WTC11 (cell line): Measurements from ENCODE around the gene CD9. TPM values are rescaled to one million over a fixed set of nuclear protein-coding genes. Genes with fewer than 3 reads are reported as not detected.

Source experiments
- ATAC-seq: fragments of 200-7000 bp; cut with Tn5 transposase; 2 replicates; pipeline ENCODE4 v1.10.0; 2021; ENCODE audit warnings: mild to moderate bottlenecking, moderate library complexity
- CTCF ChIA-PET: fragments of 300-600 bp; sonication (Branson Sonifier 250); formaldehyde crosslinking; loops from one replicate; lab custom pipeline; 2021; ENCODE audit warnings: antibody characterized with exemption; lab: Charles Lee
- POLR2A ChIA-PET: fragments of 350-600 bp; sonication (Branson Sonifier 250); formaldehyde crosslinking; loops from one replicate; lab custom pipeline; 2021; ENCODE audit warnings: antibody characterized with exemption; lab: Charles Lee
- DNase-seq: peaks from one replicate; pipeline ENCODE4 v3.0.0; 2021; ENCODE audit warnings: low spot score
- H3K27ac Mint-ChIP-seq: 2 replicates; pipeline ENCODE4 v1.8.0; 2021; ENCODE audit warnings: mixed read lengths
- H3K27me3 Mint-ChIP-seq: 2 replicates; pipeline ENCODE4 v1.8.0; 2021; ENCODE audit warnings: low read depth, mild to moderate bottlenecking, moderate library complexity, mixed read lengths
- H3K36me3 Mint-ChIP-seq: 2 replicates; pipeline ENCODE4 v1.8.0; 2021; ENCODE audit warnings: mixed read lengths
- H3K4me1 Mint-ChIP-seq: 2 replicates; pipeline ENCODE4 v1.8.0; 2022; ENCODE audit warnings: mixed read lengths
- H3K4me3 Mint-ChIP-seq: 2 replicates; pipeline ENCODE4 v1.8.0; 2021; ENCODE audit warnings: mild to moderate bottlenecking, moderate library complexity, mixed read lengths
- H3K9me3 Mint-ChIP-seq: 2 replicates; pipeline ENCODE4 v1.8.0; 2021; ENCODE audit warnings: mixed read lengths
- CBFB ChIP-seq: sonication (generic); formaldehyde crosslinking; IDR thresholded peaks from 2 replicates; pipeline ENCODE4 v1.8.1; 2022; ENCODE audit warnings: mild to moderate bottlenecking, low read depth, missing genetic modification reagents
- ESRRA ChIP-seq: sonication (generic); formaldehyde crosslinking; IDR thresholded peaks from 2 replicates; pipeline ENCODE4 v1.8.1; 2022; ENCODE audit warnings: mild to moderate bottlenecking, missing genetic modification reagents, borderline replicate concordance
- GABPB1 ChIP-seq: sonication (generic); formaldehyde crosslinking; IDR thresholded peaks from 2 replicates; pipeline ENCODE4 v1.8.1; 2023; ENCODE audit warnings: mild to moderate bottlenecking, missing genetic modification reagents
- KAT7 ChIP-seq: sonication (generic); formaldehyde crosslinking; IDR thresholded peaks from 2 replicates; pipeline ENCODE4 v1.8.1; 2023; ENCODE audit warnings: missing genetic modification reagents, mild to moderate bottlenecking, borderline replicate concordance
- NR2C2 ChIP-seq: sonication (generic); formaldehyde crosslinking; IDR thresholded peaks from 2 replicates; pipeline ENCODE4 v1.8.0; 2022; ENCODE audit warnings: mild to moderate bottlenecking, missing genetic modification reagents
- OVOL2 ChIP-seq: fragments of 250-450 bp; sonication (Bioruptor Pico); IDR thresholded peaks from 2 replicates; pipeline ENCODE4 v1.9.0; 2021; ENCODE audit warnings: mild to moderate bottlenecking, borderline replicate concordance
- SOX15 ChIP-seq: fragments of 250-450 bp; sonication (Bioruptor Pico); IDR thresholded peaks from 2 replicates; pipeline ENCODE4 v1.9.0; 2021; ENCODE audit warnings: mild to moderate bottlenecking
- ZBTB21 ChIP-seq: sonication (generic); formaldehyde crosslinking; IDR thresholded peaks from 2 replicates; pipeline ENCODE4 v1.8.1; 2023; ENCODE audit warnings: mild to moderate bottlenecking, missing genetic modification reagents, borderline replicate concordance
- ZNF138 ChIP-seq: sonication (generic); formaldehyde crosslinking; conservative IDR thresholded peaks from 2 replicates; pipeline ENCODE4 v1.8.1; 2022; ENCODE audit warnings: mild to moderate bottlenecking, moderate library complexity, missing genetic modification reagents
- ZNF263 ChIP-seq: sonication (generic); formaldehyde crosslinking; IDR thresholded peaks from 2 replicates; pipeline ENCODE4 v1.8.1; 2022; ENCODE audit warnings: low read depth, mild to moderate bottlenecking, moderate library complexity, missing genetic modification reagents
- ZNF396 ChIP-seq: fragments of 250-450 bp; sonication (Bioruptor Pico); IDR thresholded peaks from 2 replicates; pipeline ENCODE4 v1.8.0; 2021; ENCODE audit warnings: mild to moderate bottlenecking, moderate library complexity, borderline replicate concordance
- total RNA-seq: library from RNA; stranded (reverse); gene quantifications from 3 replicates; pipeline ENCODE4 v1.2.3, GENCODE V29; 2021
- TF ChIP-seq, protein P1 (sequence below): fragments of 250-450 bp; sonication (Bioruptor Pico); IDR thresholded peaks from 2 replicates; pipeline ENCODE4 v1.9.0; 2021; ENCODE audit warnings: mild to moderate bottlenecking, borderline replicate concordance
- TF ChIP-seq, protein P2 (sequence below): sonication (generic); formaldehyde crosslinking; IDR thresholded peaks from 2 replicates; pipeline ENCODE4 v1.8.1; 2023; ENCODE audit warnings: mild to moderate bottlenecking, moderate library complexity, missing genetic modification reagents
- TF ChIP-seq, protein P3 (sequence below): sonication (generic); formaldehyde crosslinking; IDR thresholded peaks from 2 replicates; pipeline ENCODE4 v1.8.0; 2022; ENCODE audit warnings: mild to moderate bottlenecking, missing genetic modification reagents
- TF ChIP-seq, protein P4 (sequence below): sonication (generic); formaldehyde crosslinking; IDR thresholded peaks from 2 replicates; pipeline ENCODE4 v1.8.0; 2023; ENCODE audit warnings: missing genetic modification reagents, mild to moderate bottlenecking, borderline replicate concordance
- TF ChIP-seq, protein P5 (sequence below): sonication (generic); formaldehyde crosslinking; IDR thresholded peaks from 2 replicates; pipeline ENCODE4 v1.8.0; 2022; ENCODE audit warnings: missing genetic modification reagents
- TF ChIP-seq, protein P6 (sequence below): sonication (generic); formaldehyde crosslinking; IDR thresholded peaks from 2 replicates; pipeline ENCODE4 v1.8.1; 2023; ENCODE audit warnings: mild to moderate bottlenecking, missing genetic modification reagents, moderate library complexity

Gene CD9
- total RNA-seq, 1 experiment from 2014 or later, result 260 TPM

DNA sequence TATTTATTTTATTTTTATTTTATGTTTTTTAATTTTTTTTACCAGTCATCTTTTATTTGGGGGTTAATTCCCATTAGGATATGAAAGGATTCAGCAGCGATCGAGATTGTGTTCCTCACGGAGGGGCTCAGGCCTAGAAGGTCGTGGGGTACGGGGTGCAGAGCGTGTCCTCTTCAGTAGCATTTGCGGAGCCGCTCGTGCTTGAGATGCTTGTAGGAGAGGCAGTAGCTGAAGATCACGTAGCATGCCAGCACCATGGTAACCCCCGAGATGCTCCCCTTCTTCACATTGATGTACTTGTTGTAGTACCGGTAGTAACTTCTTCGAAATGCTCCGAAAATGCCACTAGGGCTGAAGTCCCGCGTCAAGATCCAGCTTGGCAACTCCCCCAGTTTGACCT lies 69.8 kb downstream of the CD9 start:
- ATAC-seq, result no peak
- TF ChIP-seq KAT7 (no peak), ZNF138 (CRISPR knock-in tag) (no peak), ZNF263 (CRISPR knock-in tag) (no peak), CBFB (no peak), ESRRA (CRISPR knock-in tag) (no peak)
- TF ChIP-seq, protein P1, sequence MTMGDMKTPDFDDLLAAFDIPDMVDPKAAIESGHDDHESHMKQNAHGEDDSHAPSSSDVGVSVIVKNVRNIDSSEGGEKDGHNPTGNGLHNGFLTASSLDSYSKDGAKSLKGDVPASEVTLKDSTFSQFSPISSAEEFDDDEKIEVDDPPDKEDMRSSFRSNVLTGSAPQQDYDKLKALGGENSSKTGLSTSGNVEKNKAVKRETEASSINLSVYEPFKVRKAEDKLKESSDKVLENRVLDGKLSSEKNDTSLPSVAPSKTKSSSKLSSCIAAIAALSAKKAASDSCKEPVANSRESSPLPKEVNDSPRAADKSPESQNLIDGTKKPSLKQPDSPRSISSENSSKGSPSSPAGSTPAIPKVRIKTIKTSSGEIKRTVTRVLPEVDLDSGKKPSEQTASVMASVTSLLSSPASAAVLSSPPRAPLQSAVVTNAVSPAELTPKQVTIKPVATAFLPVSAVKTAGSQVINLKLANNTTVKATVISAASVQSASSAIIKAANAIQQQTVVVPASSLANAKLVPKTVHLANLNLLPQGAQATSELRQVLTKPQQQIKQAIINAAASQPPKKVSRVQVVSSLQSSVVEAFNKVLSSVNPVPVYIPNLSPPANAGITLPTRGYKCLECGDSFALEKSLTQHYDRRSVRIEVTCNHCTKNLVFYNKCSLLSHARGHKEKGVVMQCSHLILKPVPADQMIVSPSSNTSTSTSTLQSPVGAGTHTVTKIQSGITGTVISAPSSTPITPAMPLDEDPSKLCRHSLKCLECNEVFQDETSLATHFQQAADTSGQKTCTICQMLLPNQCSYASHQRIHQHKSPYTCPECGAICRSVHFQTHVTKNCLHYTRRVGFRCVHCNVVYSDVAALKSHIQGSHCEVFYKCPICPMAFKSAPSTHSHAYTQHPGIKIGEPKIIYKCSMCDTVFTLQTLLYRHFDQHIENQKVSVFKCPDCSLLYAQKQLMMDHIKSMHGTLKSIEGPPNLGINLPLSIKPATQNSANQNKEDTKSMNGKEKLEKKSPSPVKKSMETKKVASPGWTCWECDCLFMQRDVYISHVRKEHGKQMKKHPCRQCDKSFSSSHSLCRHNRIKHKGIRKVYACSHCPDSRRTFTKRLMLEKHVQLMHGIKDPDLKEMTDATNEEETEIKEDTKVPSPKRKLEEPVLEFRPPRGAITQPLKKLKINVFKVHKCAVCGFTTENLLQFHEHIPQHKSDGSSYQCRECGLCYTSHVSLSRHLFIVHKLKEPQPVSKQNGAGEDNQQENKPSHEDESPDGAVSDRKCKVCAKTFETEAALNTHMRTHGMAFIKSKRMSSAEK (CRISPR knock-in tag), result no peak
- TF ChIP-seq, protein P2, sequence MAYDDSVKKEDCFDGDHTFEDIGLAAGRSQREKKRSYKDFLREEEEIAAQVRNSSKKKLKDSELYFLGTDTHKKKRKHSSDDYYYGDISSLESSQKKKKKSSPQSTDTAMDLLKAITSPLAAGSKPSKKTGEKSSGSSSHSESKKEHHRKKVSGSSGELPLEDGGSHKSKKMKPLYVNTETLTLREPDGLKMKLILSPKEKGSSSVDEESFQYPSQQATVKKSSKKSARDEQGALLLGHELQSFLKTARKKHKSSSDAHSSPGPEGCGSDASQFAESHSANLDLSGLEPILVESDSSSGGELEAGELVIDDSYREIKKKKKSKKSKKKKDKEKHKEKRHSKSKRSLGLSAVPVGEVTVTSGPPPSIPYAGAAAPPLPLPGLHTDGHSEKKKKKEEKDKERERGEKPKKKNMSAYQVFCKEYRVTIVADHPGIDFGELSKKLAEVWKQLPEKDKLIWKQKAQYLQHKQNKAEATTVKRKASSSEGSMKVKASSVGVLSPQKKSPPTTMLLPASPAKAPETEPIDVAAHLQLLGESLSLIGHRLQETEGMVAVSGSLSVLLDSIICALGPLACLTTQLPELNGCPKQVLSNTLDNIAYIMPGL (CRISPR knock-in tag), result no peak
- TF ChIP-seq, protein P3, sequence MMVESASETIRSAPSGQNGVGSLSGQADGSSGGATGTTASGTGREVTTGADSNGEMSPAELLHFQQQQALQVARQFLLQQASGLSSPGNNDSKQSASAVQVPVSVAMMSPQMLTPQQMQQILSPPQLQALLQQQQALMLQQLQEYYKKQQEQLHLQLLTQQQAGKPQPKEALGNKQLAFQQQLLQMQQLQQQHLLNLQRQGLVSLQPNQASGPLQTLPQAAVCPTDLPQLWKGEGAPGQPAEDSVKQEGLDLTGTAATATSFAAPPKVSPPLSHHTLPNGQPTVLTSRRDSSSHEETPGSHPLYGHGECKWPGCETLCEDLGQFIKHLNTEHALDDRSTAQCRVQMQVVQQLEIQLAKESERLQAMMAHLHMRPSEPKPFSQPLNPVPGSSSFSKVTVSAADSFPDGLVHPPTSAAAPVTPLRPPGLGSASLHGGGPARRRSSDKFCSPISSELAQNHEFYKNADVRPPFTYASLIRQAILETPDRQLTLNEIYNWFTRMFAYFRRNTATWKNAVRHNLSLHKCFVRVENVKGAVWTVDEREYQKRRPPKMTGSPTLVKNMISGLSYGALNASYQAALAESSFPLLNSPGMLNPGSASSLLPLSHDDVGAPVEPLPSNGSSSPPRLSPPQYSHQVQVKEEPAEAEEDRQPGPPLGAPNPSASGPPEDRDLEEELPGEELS (CRISPR knock-in tag), result no peak
- TF ChIP-seq, protein P4, sequence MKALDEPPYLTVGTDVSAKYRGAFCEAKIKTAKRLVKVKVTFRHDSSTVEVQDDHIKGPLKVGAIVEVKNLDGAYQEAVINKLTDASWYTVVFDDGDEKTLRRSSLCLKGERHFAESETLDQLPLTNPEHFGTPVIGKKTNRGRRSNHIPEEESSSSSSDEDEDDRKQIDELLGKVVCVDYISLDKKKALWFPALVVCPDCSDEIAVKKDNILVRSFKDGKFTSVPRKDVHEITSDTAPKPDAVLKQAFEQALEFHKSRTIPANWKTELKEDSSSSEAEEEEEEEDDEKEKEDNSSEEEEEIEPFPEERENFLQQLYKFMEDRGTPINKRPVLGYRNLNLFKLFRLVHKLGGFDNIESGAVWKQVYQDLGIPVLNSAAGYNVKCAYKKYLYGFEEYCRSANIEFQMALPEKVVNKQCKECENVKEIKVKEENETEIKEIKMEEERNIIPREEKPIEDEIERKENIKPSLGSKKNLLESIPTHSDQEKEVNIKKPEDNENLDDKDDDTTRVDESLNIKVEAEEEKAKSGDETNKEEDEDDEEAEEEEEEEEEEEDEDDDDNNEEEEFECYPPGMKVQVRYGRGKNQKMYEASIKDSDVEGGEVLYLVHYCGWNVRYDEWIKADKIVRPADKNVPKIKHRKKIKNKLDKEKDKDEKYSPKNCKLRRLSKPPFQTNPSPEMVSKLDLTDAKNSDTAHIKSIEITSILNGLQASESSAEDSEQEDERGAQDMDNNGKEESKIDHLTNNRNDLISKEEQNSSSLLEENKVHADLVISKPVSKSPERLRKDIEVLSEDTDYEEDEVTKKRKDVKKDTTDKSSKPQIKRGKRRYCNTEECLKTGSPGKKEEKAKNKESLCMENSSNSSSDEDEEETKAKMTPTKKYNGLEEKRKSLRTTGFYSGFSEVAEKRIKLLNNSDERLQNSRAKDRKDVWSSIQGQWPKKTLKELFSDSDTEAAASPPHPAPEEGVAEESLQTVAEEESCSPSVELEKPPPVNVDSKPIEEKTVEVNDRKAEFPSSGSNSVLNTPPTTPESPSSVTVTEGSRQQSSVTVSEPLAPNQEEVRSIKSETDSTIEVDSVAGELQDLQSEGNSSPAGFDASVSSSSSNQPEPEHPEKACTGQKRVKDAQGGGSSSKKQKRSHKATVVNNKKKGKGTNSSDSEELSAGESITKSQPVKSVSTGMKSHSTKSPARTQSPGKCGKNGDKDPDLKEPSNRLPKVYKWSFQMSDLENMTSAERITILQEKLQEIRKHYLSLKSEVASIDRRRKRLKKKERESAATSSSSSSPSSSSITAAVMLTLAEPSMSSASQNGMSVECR (CRISPR knock-in tag), result no peak
- H3K4me3 Mint-ChIP-seq, result no peak overlapping the region
- no peak overlapping the region for H3K27ac Mint-ChIP-seq
- no peaks in the 10 kb centered on the region for H3K36me3 Mint-ChIP-seq
- no peaks in the 10 kb centered on the region; the same call in 1 of the 2 replicates for H3K27me3 Mint-ChIP-seq
- ChIA-PET POLR2A (no interaction called here), CTCF (interaction anchor here (0.6 to 13.5 kb wide), 4 partner anchors 8 to 525 kb away, joined by 3 to 431 read pairs (median 20); partner anchors contain the start of gene CD9)
- H3K4me1 Mint-ChIP-seq, result peaks cover 56% of the 10 kb centered on the region
- no peak for DNase-seq
- no peaks in the 10 kb centered on the region for H3K9me3 Mint-ChIP-seq

DNA sequence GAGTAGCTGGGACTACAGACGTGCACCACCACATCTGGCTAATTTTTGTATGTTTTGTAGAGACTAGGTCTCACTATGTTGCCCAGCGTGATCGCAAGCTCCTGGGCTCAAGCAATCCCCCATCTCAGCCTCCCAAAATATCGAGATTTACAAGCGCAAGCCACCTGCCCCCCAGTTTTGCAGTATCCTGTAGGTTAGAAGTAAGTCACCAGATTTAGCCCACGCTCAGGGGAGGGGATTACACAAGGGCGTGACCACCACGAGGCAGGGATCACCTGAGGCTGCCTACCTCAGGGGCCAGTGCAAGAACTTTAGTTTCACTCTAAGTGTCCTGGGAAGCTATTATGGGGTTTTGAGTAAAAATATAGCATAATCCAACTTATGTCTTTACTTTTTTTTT lies 71.1 kb downstream of the CD9 start:
- Mint-ChIP-seq H3K9me3 (no peaks in the 10 kb centered on the region), H3K4me1 (peaks cover 58% of the 10 kb centered on the region), H3K4me3 (no peak overlapping the region), H3K27ac (peak overlapping the region; percentile 6; the same call in 1 of the 2 replicates), H3K36me3 (no peaks in the 10 kb centered on the region), H3K27me3 (no peaks in the 10 kb centered on the region; the same call in 1 of the 2 replicates)
- ATAC-seq, result no peak
- ChIA-PET CTCF (interaction anchor here (13.5 kb wide), 1 partner anchor 70 kb away, joined by 431 read pairs; the partner anchor contains the start of gene CD9), POLR2A (no interaction called here)
- no peak for DNase-seq
- TF ChIP-seq SOX15 (CRISPR knock-in tag), result no peak
- TF ChIP-seq ZNF138 (CRISPR knock-in tag), result no peak
- TF ChIP-seq KAT7, result no peak
- no peak for TF ChIP-seq GABPB1 (CRISPR knock-in tag)
- no peak for TF ChIP-seq ZNF396 (CRISPR knock-in tag)
- TF ChIP-seq OVOL2 (CRISPR knock-in tag), result no peak
- TF ChIP-seq ZBTB21, result no peak
- TF ChIP-seq, protein P5, sequence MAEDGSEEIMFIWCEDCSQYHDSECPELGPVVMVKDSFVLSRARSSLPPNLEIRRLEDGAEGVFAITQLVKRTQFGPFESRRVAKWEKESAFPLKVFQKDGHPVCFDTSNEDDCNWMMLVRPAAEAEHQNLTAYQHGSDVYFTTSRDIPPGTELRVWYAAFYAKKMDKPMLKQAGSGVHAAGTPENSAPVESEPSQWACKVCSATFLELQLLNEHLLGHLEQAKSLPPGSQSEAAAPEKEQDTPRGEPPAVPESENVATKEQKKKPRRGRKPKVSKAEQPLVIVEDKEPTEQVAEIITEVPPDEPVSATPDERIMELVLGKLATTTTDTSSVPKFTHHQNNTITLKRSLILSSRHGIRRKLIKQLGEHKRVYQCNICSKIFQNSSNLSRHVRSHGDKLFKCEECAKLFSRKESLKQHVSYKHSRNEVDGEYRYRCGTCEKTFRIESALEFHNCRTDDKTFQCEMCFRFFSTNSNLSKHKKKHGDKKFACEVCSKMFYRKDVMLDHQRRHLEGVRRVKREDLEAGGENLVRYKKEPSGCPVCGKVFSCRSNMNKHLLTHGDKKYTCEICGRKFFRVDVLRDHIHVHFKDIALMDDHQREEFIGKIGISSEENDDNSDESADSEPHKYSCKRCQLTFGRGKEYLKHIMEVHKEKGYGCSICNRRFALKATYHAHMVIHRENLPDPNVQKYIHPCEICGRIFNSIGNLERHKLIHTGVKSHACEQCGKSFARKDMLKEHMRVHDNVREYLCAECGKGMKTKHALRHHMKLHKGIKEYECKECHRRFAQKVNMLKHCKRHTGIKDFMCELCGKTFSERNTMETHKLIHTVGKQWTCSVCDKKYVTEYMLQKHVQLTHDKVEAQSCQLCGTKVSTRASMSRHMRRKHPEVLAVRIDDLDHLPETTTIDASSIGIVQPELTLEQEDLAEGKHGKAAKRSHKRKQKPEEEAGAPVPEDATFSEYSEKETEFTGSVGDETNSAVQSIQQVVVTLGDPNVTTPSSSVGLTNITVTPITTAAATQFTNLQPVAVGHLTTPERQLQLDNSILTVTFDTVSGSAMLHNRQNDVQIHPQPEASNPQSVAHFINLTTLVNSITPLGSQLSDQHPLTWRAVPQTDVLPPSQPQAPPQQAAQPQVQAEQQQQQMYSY (CRISPR knock-in tag), result no peak
- TF ChIP-seq NR2C2 (CRISPR knock-in tag), result no peak
- TF ChIP-seq, protein P6, sequence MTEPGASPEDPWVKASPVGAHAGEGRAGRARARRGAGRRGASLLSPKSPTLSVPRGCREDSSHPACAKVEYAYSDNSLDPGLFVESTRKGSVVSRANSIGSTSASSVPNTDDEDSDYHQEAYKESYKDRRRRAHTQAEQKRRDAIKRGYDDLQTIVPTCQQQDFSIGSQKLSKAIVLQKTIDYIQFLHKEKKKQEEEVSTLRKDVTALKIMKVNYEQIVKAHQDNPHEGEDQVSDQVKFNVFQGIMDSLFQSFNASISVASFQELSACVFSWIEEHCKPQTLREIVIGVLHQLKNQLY (CRISPR knock-in tag), result no peak
- TF ChIP-seq ESRRA (CRISPR knock-in tag), result no peak
